ENCODE data around the gene NCOA3.

DNA sequence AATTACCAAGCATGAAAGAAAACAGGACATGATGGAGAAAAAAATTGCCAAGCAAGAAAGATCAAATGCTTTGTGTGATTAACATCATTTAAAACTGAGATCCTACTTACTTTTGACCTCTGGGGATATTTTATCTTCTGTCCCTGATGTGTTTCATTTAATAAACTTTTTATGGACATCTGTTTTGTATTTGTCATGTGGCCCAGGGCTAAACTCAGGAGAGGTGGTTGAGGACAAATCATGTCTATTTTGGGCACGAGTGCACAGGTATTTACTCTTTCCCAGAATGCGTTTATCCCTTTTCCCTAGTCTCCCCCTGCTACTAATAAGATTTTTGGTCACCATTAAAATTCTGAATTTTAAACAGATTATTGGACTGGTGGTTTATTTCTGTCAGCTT, 128.2 kb downstream of the NCOA3 start:
- TF ChIP-seq, protein P1, sequence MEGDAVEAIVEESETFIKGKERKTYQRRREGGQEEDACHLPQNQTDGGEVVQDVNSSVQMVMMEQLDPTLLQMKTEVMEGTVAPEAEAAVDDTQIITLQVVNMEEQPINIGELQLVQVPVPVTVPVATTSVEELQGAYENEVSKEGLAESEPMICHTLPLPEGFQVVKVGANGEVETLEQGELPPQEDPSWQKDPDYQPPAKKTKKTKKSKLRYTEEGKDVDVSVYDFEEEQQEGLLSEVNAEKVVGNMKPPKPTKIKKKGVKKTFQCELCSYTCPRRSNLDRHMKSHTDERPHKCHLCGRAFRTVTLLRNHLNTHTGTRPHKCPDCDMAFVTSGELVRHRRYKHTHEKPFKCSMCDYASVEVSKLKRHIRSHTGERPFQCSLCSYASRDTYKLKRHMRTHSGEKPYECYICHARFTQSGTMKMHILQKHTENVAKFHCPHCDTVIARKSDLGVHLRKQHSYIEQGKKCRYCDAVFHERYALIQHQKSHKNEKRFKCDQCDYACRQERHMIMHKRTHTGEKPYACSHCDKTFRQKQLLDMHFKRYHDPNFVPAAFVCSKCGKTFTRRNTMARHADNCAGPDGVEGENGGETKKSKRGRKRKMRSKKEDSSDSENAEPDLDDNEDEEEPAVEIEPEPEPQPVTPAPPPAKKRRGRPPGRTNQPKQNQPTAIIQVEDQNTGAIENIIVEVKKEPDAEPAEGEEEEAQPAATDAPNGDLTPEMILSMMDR (conservative IDR thresholded peaks at IDR 0.05; ENCODE audit: low read length) = no peak
- TF ChIP-seq EZH2phosphoT487 (IDR thresholded peaks at IDR 0.05; ENCODE audit: borderline replicate concordance) = no peak
